H9 (cell line): Measurements from ENCODE around the gene H2AZ2. TPM values are rescaled to one million over a fixed set of nuclear protein-coding genes. Genes with fewer than 3 reads are reported as not detected.

Experiments used
- DNase-seq: peaks from one replicate; pipeline ENCODE4 v3.0.0-alpha.2; 2017
- H2AFZ ChIP-seq: one replicate; pipeline ENCODE4 v1.6.1; 2013; ENCODE audit warnings: mild to moderate bottlenecking, low read length, control low read depth, moderate library complexity
- H2AK5ac ChIP-seq: 2 replicates; pipeline ENCODE4 v1.6.1; 2013; ENCODE audit warnings: low read length, control low read depth, mixed read lengths; ENCODE audit not compliant: insufficient read length
- H2BK120ac ChIP-seq: one replicate; pipeline ENCODE4 v1.6.1; 2013; ENCODE audit warnings: low read depth, mild to moderate bottlenecking, low read length, control low read depth, inconsistent platforms; ENCODE audit not compliant: poor library complexity, severe bottlenecking
- H2BK12ac ChIP-seq: 2 replicates; pipeline ENCODE4 v1.6.1; 2013; ENCODE audit warnings: low read length, control low read depth, mixed read lengths, low read depth; ENCODE audit not compliant: insufficient read length
- H2BK15ac ChIP-seq: 2 replicates; pipeline ENCODE4 v1.6.1; 2013; ENCODE audit warnings: low read depth, low read length, control low read depth
- H2BK20ac ChIP-seq: one replicate; pipeline ENCODE4 v1.6.1; 2013; ENCODE audit warnings: low read depth, mild to moderate bottlenecking, low read length, control low read depth, inconsistent platforms; ENCODE audit not compliant: poor library complexity, severe bottlenecking
- H2BK5ac ChIP-seq: 2 replicates; pipeline ENCODE4 v1.6.1; 2013; ENCODE audit warnings: low read length, control low read depth, mixed read lengths; ENCODE audit not compliant: insufficient read length
- H3K14ac ChIP-seq: 2 replicates; pipeline ENCODE4 v1.6.1; 2013; ENCODE audit warnings: low read length, control low read depth; ENCODE audit not compliant: insufficient read depth
- H3K18ac ChIP-seq: 2 replicates; pipeline ENCODE4 v1.6.1; 2013; ENCODE audit warnings: low read depth, mild to moderate bottlenecking, mixed read lengths, low read length, control low read depth; ENCODE audit not compliant: insufficient read length
- H3K23ac ChIP-seq: 2 replicates; pipeline ENCODE4 v1.6.1; 2013; ENCODE audit warnings: low read length, control low read depth, mixed read lengths, low read depth; ENCODE audit not compliant: insufficient read length
- H3K23me2 ChIP-seq: 2 replicates; pipeline ENCODE4 v1.6.1; 2013; ENCODE audit warnings: low read depth, mild to moderate bottlenecking, mixed read lengths, low read length, control low read depth; ENCODE audit not compliant: insufficient read length, poor library complexity, severe bottlenecking
- H3K27ac ChIP-seq: 2 replicates; pipeline ENCODE4 v1.5.1; 2013; ENCODE audit warnings: low read length, control low read depth, mixed read lengths, low read depth; ENCODE audit not compliant: insufficient read length
- H3K27me3 ChIP-seq: 2 replicates; pipeline ENCODE4 v1.6.1; 2013; ENCODE audit warnings: low read length, control low read depth, inconsistent platforms; ENCODE audit not compliant: insufficient read depth
- H3K4ac ChIP-seq: 2 replicates; pipeline ENCODE4 v1.6.1; 2013; ENCODE audit warnings: low read depth, mild to moderate bottlenecking, control low read depth, inconsistent platforms, low read length, moderate library complexity
- H3K4me1 ChIP-seq: 2 replicates; pipeline ENCODE4 v1.6.1; 2013; ENCODE audit warnings: low read length, control low read depth, inconsistent platforms; ENCODE audit not compliant: insufficient read depth
- H3K4me2 ChIP-seq: 2 replicates; pipeline ENCODE4 v1.6.1; 2013; ENCODE audit warnings: low read length, control low read depth, mixed read lengths; ENCODE audit not compliant: insufficient read length, insufficient read depth
- H3K56ac ChIP-seq: 2 replicates; pipeline ENCODE4 v1.6.1; 2013; ENCODE audit warnings: low read depth, mild to moderate bottlenecking, mixed read lengths, low read length, control low read depth; ENCODE audit not compliant: insufficient read length
- H3K79me1 ChIP-seq: 2 replicates; pipeline ENCODE4 v1.6.1; 2013; ENCODE audit warnings: low read depth, mild to moderate bottlenecking, moderate library complexity, low read length, control low read depth, inconsistent platforms; ENCODE audit not compliant: insufficient read depth, poor library complexity, severe bottlenecking
- H3K79me2 ChIP-seq: 2 replicates; pipeline ENCODE4 v1.6.1; 2013; ENCODE audit warnings: low read length, control low read depth, inconsistent platforms; ENCODE audit not compliant: insufficient read depth
- H3K9ac ChIP-seq: 2 replicates; pipeline ENCODE4 v1.6.1; 2013; ENCODE audit warnings: low read length, control low read depth, mixed read lengths; ENCODE audit not compliant: insufficient read length; ENCODE audit errors: extremely low read depth
- H3K9me3 ChIP-seq: one replicate; pipeline ENCODE4 v1.6.1; 2013; ENCODE audit warnings: low read depth, low read length, inconsistent platforms; ENCODE audit not compliant: control insufficient read depth
- H3T11ph ChIP-seq: one replicate; pipeline ENCODE4 v1.6.1; 2013; ENCODE audit warnings: mild to moderate bottlenecking, low read length, control low read depth, inconsistent platforms
- H4K20me1 ChIP-seq: one replicate; pipeline ENCODE4 v1.6.1; 2013; ENCODE audit not compliant: control insufficient read depth, insufficient read length, insufficient read depth
- H4K5ac ChIP-seq: 2 replicates; pipeline ENCODE4 v1.6.1; 2013; ENCODE audit warnings: low read depth, mild to moderate bottlenecking, mixed read lengths, low read length, control low read depth; ENCODE audit not compliant: insufficient read length
- H4K8ac ChIP-seq: replicated peaks from 2 replicates; pipeline ENCODE4 v1.6.1; 2013; ENCODE audit warnings: low read length, control low read depth, mixed read lengths, low read depth; ENCODE audit not compliant: insufficient read length
- H4K91ac ChIP-seq: 2 replicates; pipeline ENCODE4 v1.6.1; 2013; ENCODE audit warnings: low read depth, mild to moderate bottlenecking, moderate library complexity, mixed read lengths, low read length, control low read depth; ENCODE audit not compliant: insufficient read length
- H3K27ac Mint-ChIP-seq, 3 experiments: 2 replicates in 2 of 3; 3 replicates in 1 of 3; pipeline ENCODE4 v1.8.0; 2020 to 2021; ENCODE audit warnings: mixed read lengths in 3 of 3, mild to moderate bottlenecking in 1 of 3, moderate library complexity in 1 of 3
- H3K27me3 Mint-ChIP-seq: 2 replicates; pipeline ENCODE4 v1.8.0; 2021; ENCODE audit warnings: low read depth, mild to moderate bottlenecking, moderate library complexity, mixed read lengths
- H3K36me3 Mint-ChIP-seq, 3 experiments: 2 replicates in 2 of 3; 3 replicates in 1 of 3; pipeline ENCODE4 v1.8.0; 2020 to 2021; ENCODE audit warnings: low read depth in 3 of 3, mixed read lengths in 3 of 3; ENCODE audit not compliant: insufficient read depth in 1 of 3
- H3K4me1 Mint-ChIP-seq, 2 experiments: 2 replicates each; pipeline ENCODE4 v1.8.0; 2020; ENCODE audit warnings: mixed read lengths in 2 of 2
- H3K4me3 Mint-ChIP-seq, 2 experiments: 2 replicates in 1 of 2; 3 replicates in 1 of 2; pipeline ENCODE4 v1.8.0; 2020 to 2021; ENCODE audit warnings: mild to moderate bottlenecking in 2 of 2, mixed read lengths in 2 of 2, moderate library complexity in 1 of 2
- H3K9me3 Mint-ChIP-seq, 2 experiments: 2 replicates in 1 of 2; 3 replicates in 1 of 2; pipeline ENCODE4 v1.8.0; 2020; ENCODE audit warnings: mild to moderate bottlenecking in 2 of 2, mixed read lengths in 2 of 2, moderate library complexity in 1 of 2
- CTCF ChIP-seq: fragments of 200-600 bp; sonication (generic); conservative IDR thresholded peaks from 3 replicates; pipeline ENCODE4 v1.8.0; 2021; ENCODE audit warnings: antibody characterized with exemption, mild to moderate bottlenecking
- WGBS: extraction: QIAGEN DNeasy Blood & Tissue Kit; methylation state at CpG from one replicate; pipeline ENCODE4 v1.1.7; 2013; ENCODE audit warnings: missing lambda C conversion rate, low lambda C conversion rate, mixed read lengths; ENCODE audit not compliant: insufficient read length; ENCODE audit errors: extremely low coverage; 5-methylcytosine and 5-hydroxymethylcytosine counted together
- total RNA-seq: library from RNA; stranded (reverse); gene quantifications from 2 replicates; pipeline ENCODE4 v1.2.1, GENCODE V29; 2021

H2AZ2 gene
- total RNA-seq, 1 experiment from 2014 or later: 208 TPM

- DNase-seq: no peak
- Histone ChIP-seq H4K8ac (no peak overlapping the region), H3K79me1 (no peaks in the 10 kb centered on the region), H3K4me1 (no peaks in the 10 kb centered on the region), H3K27me3 (no peaks in the 10 kb centered on the region), H3K79me2 (no peaks in the 10 kb centered on the region), H4K5ac (no peak overlapping the region), H2BK15ac (no peak overlapping the region), H3K18ac (no peak overlapping the region), H4K91ac (no peak overlapping the region), H2AFZ (no peak overlapping the region), H3K4ac (no peak overlapping the region), H3K56ac (no peak overlapping the region), H3K14ac (no peak overlapping the region), H3K9ac (no peak overlapping the region), H2AK5ac (no peak overlapping the region), H3K9me3 (no peaks in the 10 kb centered on the region), H3K27ac (no peak overlapping the region), H2BK12ac (no peak overlapping the region), H2BK120ac (no peak overlapping the region), H3T11ph (no peak overlapping the region), H3K4me2 (no peak overlapping the region), H3K23me2 (no peaks in the 10 kb centered on the region), H2BK5ac (no peak overlapping the region), H4K20me1 (no peaks in the 10 kb centered on the region), H3K23ac (no peak overlapping the region), H2BK20ac (no peak overlapping the region)
- WGBS: no CpG with 5 or more reads among the region's 2 CpGs
- TF ChIP-seq CTCF: no peak; the same call in 2 of the 3 replicates
- Mint-ChIP-seq H3K27ac (no peak overlapping the region; a peak in 1 of 7 replicates), H3K36me3 (no peaks in the 10 kb centered on the region), H3K9me3 (no peaks in the 10 kb centered on the region), H3K4me3 (no peak overlapping the region), H3K4me1 (no peaks in the 10 kb centered on the region; a peak in 1 of 4 replicates), H3K27me3 (0 out of 2 replicates have a peak, but pooled peaks cover 2% of the 10 kb centered on the region)
Measured at GRCh38 chr7:44858161-44858560, 10.3 kb upstream of the H2AZ2 start.
